ENCODE data around the gene NEU1.

NEU1 gene

DNA sequence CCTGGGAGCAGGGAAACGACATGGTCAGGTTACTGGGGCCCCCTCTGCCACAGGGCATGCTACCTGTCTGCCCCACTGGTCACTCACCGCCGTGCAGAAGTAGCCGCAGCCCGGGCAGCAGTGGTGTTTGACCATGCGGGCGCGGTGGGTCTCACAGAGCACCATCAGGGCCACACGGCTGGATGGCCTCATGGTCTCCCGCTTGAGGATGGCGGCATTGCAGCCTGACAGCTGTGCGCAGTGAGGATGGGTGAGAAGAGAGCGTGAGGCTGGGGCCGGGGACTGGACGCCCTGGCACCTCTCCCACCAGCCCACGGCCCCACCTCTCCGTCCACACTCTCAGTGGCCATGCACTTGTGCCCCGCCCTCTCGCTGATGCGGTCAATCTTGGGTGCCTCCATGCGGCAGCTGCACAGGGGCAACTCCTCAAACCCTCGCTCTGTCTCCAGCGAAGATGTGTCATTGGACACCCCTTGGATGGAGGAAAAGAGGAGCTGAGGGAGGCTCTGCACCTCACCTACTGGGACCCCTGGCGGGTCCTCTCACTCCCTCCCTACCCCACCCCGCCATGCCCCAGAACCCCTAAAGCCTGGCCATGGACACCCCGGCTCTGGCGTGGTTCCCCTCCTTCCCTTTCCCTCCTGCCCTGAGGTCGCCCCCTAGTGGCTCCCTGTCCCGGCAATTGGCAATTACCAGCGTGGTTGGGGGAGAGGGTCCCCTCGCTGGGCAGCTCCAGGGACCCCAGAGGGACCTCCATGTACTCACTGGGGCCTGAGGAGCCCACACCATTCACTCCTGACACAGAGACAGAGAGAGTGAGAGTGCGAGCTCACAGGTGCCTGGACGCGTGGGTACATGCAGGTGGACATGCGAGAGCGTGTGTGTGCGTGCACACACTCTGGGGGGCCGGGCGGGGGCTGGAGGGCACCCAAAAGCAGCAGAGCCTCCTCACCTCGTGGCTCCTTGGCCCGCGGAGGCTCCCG, 25.9 kb upstream of the NEU1 start:
- TF ChIP-seq, protein P1, sequence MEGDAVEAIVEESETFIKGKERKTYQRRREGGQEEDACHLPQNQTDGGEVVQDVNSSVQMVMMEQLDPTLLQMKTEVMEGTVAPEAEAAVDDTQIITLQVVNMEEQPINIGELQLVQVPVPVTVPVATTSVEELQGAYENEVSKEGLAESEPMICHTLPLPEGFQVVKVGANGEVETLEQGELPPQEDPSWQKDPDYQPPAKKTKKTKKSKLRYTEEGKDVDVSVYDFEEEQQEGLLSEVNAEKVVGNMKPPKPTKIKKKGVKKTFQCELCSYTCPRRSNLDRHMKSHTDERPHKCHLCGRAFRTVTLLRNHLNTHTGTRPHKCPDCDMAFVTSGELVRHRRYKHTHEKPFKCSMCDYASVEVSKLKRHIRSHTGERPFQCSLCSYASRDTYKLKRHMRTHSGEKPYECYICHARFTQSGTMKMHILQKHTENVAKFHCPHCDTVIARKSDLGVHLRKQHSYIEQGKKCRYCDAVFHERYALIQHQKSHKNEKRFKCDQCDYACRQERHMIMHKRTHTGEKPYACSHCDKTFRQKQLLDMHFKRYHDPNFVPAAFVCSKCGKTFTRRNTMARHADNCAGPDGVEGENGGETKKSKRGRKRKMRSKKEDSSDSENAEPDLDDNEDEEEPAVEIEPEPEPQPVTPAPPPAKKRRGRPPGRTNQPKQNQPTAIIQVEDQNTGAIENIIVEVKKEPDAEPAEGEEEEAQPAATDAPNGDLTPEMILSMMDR (IDR thresholded peaks at IDR 0.05; ENCODE audit: low read depth, low read length), result peak; percentile 74
- no peak for DNase-seq (ENCODE audit: extremely low read depth, low read depth)

DNA sequence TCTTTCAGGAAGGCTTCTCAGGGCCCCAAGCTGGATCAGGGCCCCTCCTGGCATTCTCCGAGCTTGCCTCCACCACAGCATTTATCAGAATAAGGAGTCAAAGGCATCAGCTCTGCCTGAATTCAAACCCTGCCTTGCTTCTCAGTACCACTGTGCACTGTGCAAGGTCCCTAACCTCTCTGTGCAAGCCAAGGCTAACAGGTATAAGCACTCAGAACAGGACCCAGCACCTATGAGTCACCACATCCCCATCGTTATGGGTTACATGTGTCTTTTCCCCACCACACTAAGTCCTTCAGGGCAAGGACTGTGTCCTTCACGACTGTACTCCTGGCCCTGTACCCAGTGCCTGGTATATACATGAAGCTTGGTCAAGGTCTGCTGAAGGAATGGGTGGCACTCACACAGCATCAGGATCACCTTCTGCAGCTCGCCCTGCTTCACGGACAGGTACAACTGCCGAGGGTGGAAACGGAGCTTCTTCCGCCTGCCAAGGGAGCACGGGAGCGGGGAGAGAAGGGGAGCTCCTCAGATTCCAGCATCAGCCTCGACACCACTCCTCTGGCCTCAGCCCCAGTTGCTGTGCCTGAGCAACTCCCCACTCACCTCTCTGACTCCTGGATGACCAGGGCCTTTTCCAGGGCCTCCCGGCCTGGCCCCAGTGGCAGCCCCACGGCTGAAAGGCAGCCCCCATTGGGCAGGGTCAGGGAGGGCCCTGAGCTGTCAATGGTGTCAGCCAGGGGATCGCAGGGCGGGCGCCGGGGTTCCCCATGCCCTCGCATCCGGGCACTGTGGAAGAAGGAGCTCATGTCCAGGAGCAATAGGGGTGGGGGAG, 24.8 kb upstream of the NEU1 start:
- TF ChIP-seq, protein P1 (IDR thresholded peaks at IDR 0.05; ENCODE audit: low read depth, low read length), result no peak
- DNase-seq (ENCODE audit: extremely low read depth, low read depth), result no peak

DNA sequence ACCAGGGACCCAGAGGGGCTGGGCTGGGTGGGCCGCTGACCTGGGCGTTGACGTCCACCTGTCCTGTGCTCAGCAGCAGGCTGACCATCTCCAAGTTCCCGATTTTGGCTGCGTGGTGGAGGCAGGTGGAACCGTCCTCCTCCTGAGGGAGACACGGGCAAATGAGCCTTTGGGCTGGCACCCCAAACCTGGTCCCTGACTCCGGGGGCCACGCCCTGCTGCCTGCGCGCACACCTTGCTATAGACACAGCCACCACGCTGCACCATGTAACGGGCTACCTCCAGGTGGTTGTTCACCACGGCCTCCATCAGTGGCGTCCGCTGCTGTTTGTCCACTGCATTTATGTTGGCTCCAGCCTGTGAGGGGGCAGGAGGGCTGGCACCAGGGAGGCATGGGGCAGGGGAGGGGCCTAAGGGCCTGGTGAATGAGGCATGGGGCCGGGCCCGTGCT, 23.9 kb upstream of the NEU1 start:
- no peak for DNase-seq (ENCODE audit: extremely low read depth, low read depth)

DNA sequence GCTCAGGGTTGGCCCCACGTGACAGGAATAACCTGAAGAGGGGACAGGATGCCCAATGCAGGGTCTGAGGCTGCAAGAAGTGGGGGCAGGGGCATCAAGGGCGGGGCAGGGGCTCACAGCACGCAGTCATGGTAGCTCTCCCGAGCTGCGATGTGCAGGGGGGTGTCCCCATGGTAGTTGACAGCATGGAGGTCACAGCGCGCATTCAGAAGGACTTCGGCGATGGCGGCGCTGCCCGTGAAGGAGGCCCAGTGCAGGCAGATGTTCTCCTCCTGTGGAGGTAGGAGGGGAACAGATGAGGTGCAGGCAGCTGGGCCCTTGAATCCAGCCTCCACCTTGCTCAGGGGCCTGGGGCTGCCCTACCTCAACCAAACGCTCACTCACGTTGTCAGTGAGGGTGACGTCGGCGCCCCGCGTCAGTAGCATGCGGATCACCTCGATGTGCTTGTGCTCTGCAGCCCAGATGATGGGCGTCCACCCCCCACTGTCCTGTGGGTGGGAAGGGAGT, 22.0 kb upstream of the NEU1 start:
- DNase-seq (ENCODE audit: extremely low read depth, low read depth), result no peak
- TF ChIP-seq, protein P1 (IDR thresholded peaks at IDR 0.05; ENCODE audit: low read depth, low read length), result no peak

More for the DNA sequence above, 23.9 kb upstream of the NEU1 start:
- TF ChIP-seq, protein P1 (IDR thresholded peaks at IDR 0.05; ENCODE audit: low read depth, low read length), result no peak

DNA sequence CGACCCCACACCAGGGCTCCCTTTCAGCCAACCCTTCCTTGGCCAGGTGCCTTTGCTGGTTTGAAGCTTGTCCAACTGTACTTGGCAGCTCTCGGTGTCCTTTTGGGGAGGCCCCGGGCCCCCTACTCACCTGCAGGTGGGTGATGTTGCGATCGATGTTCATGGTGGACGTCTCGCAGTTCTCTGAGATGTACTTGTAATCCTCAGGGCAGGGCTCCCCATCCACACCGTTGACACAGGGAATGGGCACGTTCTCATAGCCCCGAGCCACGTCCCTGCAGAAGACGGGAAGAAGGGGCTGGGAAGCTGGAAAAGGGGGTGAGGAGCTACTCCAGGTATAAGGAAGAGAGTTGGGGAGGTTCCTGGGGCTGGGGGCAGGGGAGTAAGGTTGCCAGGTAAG, 21.1 kb upstream of the NEU1 start:
- no peak for DNase-seq (ENCODE audit: extremely low read depth, low read depth)
- TF ChIP-seq, protein P1 (IDR thresholded peaks at IDR 0.05; ENCODE audit: low read depth, low read length), result no peak

DNA sequence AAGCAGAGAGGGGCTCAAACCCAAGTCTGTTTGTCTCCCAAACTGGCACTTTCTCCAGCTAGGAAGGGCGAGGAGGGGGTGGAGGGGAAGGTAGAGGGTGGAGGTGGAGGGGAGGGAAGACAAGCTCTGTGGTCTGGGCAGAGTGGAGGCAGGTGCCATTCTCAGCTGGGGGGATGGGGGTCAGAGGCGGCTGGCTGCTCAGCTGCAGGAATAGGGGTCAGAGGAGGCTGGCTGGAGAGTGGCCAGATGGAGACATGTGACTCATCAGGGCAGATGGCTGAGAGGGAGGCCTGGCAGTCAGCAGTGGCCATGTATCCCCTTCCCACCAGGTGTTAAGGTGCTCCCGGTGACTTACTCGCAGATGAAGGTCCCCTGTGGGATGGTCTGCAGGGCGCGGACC, 19.7 kb upstream of the NEU1 start:
- TF ChIP-seq, protein P1 (IDR thresholded peaks at IDR 0.05; ENCODE audit: low read depth, low read length), result no peak
- no peak for DNase-seq (ENCODE audit: extremely low read depth, low read depth)

Measured in AG09319 (cell line).